Measurements from ENCODE around the gene KCNK4. TPM values are rescaled to one million over a fixed set of nuclear protein-coding genes. Genes with fewer than 3 reads are reported as not detected.

Gene KCNK4
- total RNA-seq, 1 donor from 2014 or later = 0.47 TPM

GRCh38 chr11:64262271-64263002 lies 28.7 kb upstream of the KCNK4 start:
- no peak overlapping the region for H3K27ac Mint-ChIP-seq (ENCODE audit: unreplicated experiment)
- no peak for DNase-seq

GRCh38 chr11:64263021-64263946 lies 27.8 kb upstream of the KCNK4 start:
- no peak for TF ChIP-seq CTCF (IDR thresholded peaks at IDR 0.05; ENCODE audit: partially characterized antibody, unreplicated experiment)
- Mint-ChIP-seq H3K4me3 (ENCODE audit: unreplicated experiment) (peak overlapping the region; percentile 55), H3K27me3 (ENCODE audit: unreplicated experiment) (peaks cover 16% of the 10 kb centered on the region), H3K36me3 (ENCODE audit: unreplicated experiment) (no peaks in the 10 kb centered on the region), H3K9me3 (ENCODE audit: unreplicated experiment) (peaks cover 11% of the 10 kb centered on the region), H3K27ac (ENCODE audit: unreplicated experiment) (no peak overlapping the region), H3K4me1 (ENCODE audit: low read depth, unreplicated experiment) (no peaks in the 10 kb centered on the region)
- DNase-seq = no peak

More at GRCh38 chr11:64262271-64263002, 28.7 kb upstream of the KCNK4 start:
- H3K4me1 Mint-ChIP-seq (ENCODE audit: low read depth, unreplicated experiment) = no peaks in the 10 kb centered on the region
- H3K4me3 Mint-ChIP-seq (ENCODE audit: unreplicated experiment) = no peak overlapping the region
- TF ChIP-seq CTCF (IDR thresholded peaks at IDR 0.05; ENCODE audit: partially characterized antibody, unreplicated experiment) = no peak
- H3K36me3 Mint-ChIP-seq (ENCODE audit: unreplicated experiment) = no peaks in the 10 kb centered on the region
- H3K27me3 Mint-ChIP-seq (ENCODE audit: unreplicated experiment) = peaks cover 13% of the 10 kb centered on the region
- peaks cover 6% of the 10 kb centered on the region for H3K9me3 Mint-ChIP-seq (ENCODE audit: unreplicated experiment)

GRCh38 chr11:64263947-64264317 lies 27.2 kb upstream of the KCNK4 start:
- H3K27me3 Mint-ChIP-seq (ENCODE audit: unreplicated experiment) = peaks cover 17% of the 10 kb centered on the region
- peaks cover 11% of the 10 kb centered on the region for H3K9me3 Mint-ChIP-seq (ENCODE audit: unreplicated experiment)
- no peaks in the 10 kb centered on the region for H3K36me3 Mint-ChIP-seq (ENCODE audit: unreplicated experiment)
- DNase-seq = no peak
- peaks cover 1% of the 10 kb centered on the region for H3K4me1 Mint-ChIP-seq (ENCODE audit: low read depth, unreplicated experiment)
- no peak overlapping the region for H3K27ac Mint-ChIP-seq (ENCODE audit: unreplicated experiment)
- no peak for TF ChIP-seq CTCF (IDR thresholded peaks at IDR 0.05; ENCODE audit: partially characterized antibody, unreplicated experiment)
- H3K4me3 Mint-ChIP-seq (ENCODE audit: unreplicated experiment) = no peak overlapping the region

DNA sequence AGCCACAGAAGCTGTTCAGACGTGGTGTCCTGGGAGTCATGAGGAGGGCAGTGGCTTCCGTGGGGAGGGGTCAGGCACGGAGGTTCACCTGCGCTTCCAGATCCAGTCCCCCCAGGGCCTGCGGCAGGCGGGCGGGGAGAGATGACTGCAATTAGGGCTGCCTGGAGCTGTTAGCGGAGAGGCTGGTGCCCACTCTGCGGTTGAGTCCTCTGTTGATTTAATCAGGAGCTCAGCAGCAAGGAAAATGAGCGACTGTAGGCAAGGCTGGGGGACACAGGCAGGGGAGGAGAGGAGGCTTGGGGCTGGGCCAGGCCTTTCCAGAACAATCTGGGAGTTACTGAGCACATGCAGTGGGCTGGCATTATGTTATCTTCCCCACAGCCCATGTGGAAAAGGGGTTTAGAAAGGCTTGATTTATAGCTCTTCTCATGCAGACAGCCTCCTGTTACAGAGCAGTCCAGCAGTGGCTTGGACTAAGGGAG lies 26.7 kb upstream of the KCNK4 start:
- Mint-ChIP-seq H3K36me3 (ENCODE audit: unreplicated experiment) (no peaks in the 10 kb centered on the region), H3K9me3 (ENCODE audit: unreplicated experiment) (peaks cover 10% of the 10 kb centered on the region), H3K4me1 (ENCODE audit: low read depth, unreplicated experiment) (peaks cover 2% of the 10 kb centered on the region), H3K4me3 (ENCODE audit: unreplicated experiment) (no peak overlapping the region), H3K27me3 (ENCODE audit: unreplicated experiment) (peaks cover 17% of the 10 kb centered on the region), H3K27ac (ENCODE audit: unreplicated experiment) (no peak overlapping the region)
- no peak for TF ChIP-seq CTCF (IDR thresholded peaks at IDR 0.05; ENCODE audit: partially characterized antibody, unreplicated experiment)
- DNase-seq = no peak
